Muscle layer of duodenum (tissue), 2 donors: ENCODE measurements around the gene MICALL2.

Experiments
- H3K27ac ChIP-seq: one replicate; pipeline ENCODE4 v1.7.0; 2013; ENCODE audit warnings: mild to moderate bottlenecking, low read length
- H3K27me3 ChIP-seq: one replicate; pipeline ENCODE4 v1.7.0; 2013; ENCODE audit warnings: low read depth, mild to moderate bottlenecking, control low read depth, low read length
- H3K36me3 ChIP-seq, 2 donors: one replicate each; pipeline ENCODE4 v1.7.0; 2013; ENCODE audit warnings: low read length in 2 of 2, control low read depth in 1 of 2, mild to moderate bottlenecking in 1 of 2; ENCODE audit not compliant: insufficient read depth in 2 of 2, control insufficient read depth in 1 of 2
- H3K4me1 ChIP-seq, 2 donors: one replicate each; pipeline ENCODE4 v1.7.0; 2013; ENCODE audit warnings: low read length in 2 of 2, mild to moderate bottlenecking in 2 of 2, control low read depth in 1 of 2, moderate library complexity in 1 of 2; ENCODE audit not compliant: insufficient read depth in 2 of 2, control insufficient read depth in 1 of 2
- H3K4me3 ChIP-seq, 2 donors: one replicate each; pipeline ENCODE4 v1.7.0; 2013; ENCODE audit warnings: low read length in 2 of 2, low read depth in 1 of 2, mild to moderate bottlenecking in 1 of 2
- H3K9me3 ChIP-seq, 2 donors: one replicate each; pipeline ENCODE4 v1.7.0; 2013; ENCODE audit warnings: low read length in 2 of 2, control low read depth in 1 of 2, mild to moderate bottlenecking in 1 of 2; ENCODE audit not compliant: control insufficient read depth in 1 of 2
- donor health status: healthy.

The MICALL2 gene

DNA sequence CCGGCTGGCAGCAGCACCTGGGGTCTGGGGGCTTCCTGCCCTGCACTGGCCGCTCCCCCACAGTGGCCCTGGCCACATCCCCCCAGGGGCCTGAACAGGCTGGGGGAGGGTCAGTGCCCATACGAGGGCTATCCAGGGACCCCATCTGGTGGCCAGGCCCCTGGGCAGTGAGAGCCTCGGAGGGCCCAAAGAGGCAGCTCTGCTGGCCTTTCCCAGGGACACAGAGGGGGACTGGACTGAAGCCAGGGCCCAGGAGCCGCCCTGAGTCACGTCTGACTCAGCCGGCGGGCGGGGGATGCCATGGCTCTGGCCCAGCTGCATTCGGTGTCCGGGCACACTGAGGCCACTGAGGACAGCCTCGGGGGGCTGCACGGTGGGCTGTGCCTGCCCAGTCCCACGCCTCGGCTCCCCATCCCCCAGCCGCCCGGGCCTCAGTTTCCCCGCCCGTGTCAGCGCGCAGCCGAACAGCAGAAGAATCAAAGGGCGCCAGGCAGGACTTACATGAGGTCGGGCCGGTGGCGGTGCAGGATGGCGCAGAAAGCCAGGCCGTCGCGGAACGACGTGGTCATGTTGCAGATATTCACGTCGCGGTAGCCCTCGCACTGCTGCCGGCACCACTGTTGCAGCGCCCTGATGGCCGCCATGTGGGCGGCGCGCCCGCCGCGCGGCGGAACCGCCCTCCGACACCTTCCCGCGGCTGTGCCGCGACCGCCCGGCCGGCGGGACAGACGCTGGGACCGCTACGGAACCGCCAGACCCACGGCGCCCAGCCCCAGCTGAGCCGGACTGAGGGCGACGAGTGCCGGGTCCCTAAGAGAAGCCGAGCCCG is at the start of gene MICALL2:
Gene MICALL2 (minus strand): TSS at position 788 of the 829 bp plus-strand sequence. CDS start 144 bp downstream, at position 644.
- Histone ChIP-seq H3K4me1 (peaks cover 23 to 63% of the 10 kb centered on the region in 2 donors), H3K27ac (peak within 1 kb of the TSS; percentile 80), H3K9me3 (no peaks in the 10 kb centered on the region), H3K4me3 (peak within 1 kb of the TSS; percentile 74 to 90), H3K36me3 (no peaks in the 10 kb centered on the region), H3K27me3 (no peaks in the 10 kb centered on the region)

DNA sequence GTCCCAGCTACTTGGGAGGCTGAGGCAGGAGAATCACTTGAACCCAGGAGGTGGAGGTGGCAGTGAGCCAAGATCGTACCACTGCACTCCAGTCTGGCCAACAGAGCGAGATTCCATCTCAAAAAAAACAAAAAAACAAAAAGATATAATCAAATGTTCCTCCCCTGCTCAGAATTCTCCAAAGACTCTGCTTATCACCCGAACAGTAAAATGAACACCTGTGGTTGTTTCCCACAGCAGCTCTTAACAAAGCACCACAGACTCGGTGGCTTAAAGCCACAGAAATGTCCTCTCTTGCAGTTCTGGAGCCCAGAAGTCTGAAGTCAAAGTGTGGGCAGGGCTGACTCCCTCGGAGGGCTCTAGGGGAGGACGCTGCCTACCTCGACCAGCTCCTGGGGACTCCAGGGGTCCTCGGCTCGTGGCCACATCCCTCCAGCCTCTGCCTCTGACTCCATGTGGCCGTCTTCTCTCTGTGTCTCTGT is 49.0 kb upstream of the MICALL2 start:
- H3K9me3 ChIP-seq: no peaks in the 10 kb centered on the region
- H3K4me1 ChIP-seq: peaks cover 2 to 7% of the 10 kb centered on the region in 2 donors
- H3K27me3 ChIP-seq: no peaks in the 10 kb centered on the region
- no peak overlapping the region for H3K27ac ChIP-seq
- no peaks in the 10 kb centered on the region for H3K36me3 ChIP-seq
- no peak overlapping the region for H3K4me3 ChIP-seq

- Histone ChIP-seq H3K4me1 (peaks cover 6 to 23% of the 10 kb centered on the region in 2 donors), H3K36me3 (peaks cover 5 to 16% of the 10 kb centered on the region in 2 donors), H3K9me3 (no peaks in the 10 kb centered on the region), H3K27ac (no peak overlapping the region), H3K4me3 (no peak overlapping the region), H3K27me3 (no peaks in the 10 kb centered on the region)
Observed at GRCh38 chr7:1505731-1506550, 46.7 kb upstream of the MICALL2 start.

- H3K27me3 ChIP-seq: no peaks in the 10 kb centered on the region
Observed at GRCh38 chr7:1503816-1504775, 44.8 kb upstream of the MICALL2 start, which contains the start of gene INTS1. INTS1 (minus strand) TSS chr7:1504389; CDS start chr7:1503960, 429 bp downstream.

DNA sequence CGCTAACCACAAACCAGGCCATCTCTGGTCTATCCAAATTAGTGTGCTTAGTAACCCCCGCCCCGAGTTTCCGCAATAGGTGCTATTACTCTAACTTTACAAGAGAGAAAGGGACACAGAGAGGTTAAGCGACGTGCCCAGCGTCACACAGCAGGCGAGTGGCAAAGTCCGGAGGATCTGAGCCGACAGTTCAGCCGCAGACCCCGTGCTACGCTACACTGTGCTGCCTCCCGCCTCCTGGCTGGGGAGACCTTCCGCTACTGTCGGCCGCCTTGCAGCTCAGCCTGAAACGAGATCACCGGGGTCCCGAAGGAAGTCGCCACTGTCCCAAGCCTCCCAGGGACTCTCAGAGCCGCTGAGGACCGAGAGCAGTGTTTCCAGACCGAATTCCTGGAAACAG is 44.1 kb upstream of the MICALL2 start:
- H3K4me1 ChIP-seq: peaks cover 6 to 23% of the 10 kb centered on the region in 2 donors
- peak overlapping the region; percentile 81 to 100 for H3K4me3 ChIP-seq
- H3K27ac ChIP-seq: no peak overlapping the region
- H3K27me3 ChIP-seq: no peaks in the 10 kb centered on the region
- H3K36me3 ChIP-seq: peaks cover 5 to 36% of the 10 kb centered on the region in 2 donors
- no peaks in the 10 kb centered on the region for H3K9me3 ChIP-seq

More at GRCh38 chr7:1503816-1504775, 44.8 kb upstream of the MICALL2 start, which contains the start of gene INTS1:
- Histone ChIP-seq H3K27ac (no peak within 1 kb of the TSS), H3K4me1 (peaks cover 6 to 23% of the 10 kb centered on the region in 2 donors), H3K4me3 (peak within 1 kb of the TSS; percentile 81 to 100), H3K36me3 (peaks cover 5 to 33% of the 10 kb centered on the region in 2 donors), H3K9me3 (no peaks in the 10 kb centered on the region)

GRCh38 chr7:1502845-1503244 is 43.6 kb upstream of the MICALL2 start:
- Histone ChIP-seq H3K4me3 (peak overlapping the region; percentile 81 to 100), H3K27ac (no peak overlapping the region), H3K36me3 (peaks cover 8 to 41% of the 10 kb centered on the region in 2 donors), H3K27me3 (no peaks in the 10 kb centered on the region), H3K9me3 (no peaks in the 10 kb centered on the region), H3K4me1 (peaks cover 6 to 23% of the 10 kb centered on the region in 2 donors)

DNA sequence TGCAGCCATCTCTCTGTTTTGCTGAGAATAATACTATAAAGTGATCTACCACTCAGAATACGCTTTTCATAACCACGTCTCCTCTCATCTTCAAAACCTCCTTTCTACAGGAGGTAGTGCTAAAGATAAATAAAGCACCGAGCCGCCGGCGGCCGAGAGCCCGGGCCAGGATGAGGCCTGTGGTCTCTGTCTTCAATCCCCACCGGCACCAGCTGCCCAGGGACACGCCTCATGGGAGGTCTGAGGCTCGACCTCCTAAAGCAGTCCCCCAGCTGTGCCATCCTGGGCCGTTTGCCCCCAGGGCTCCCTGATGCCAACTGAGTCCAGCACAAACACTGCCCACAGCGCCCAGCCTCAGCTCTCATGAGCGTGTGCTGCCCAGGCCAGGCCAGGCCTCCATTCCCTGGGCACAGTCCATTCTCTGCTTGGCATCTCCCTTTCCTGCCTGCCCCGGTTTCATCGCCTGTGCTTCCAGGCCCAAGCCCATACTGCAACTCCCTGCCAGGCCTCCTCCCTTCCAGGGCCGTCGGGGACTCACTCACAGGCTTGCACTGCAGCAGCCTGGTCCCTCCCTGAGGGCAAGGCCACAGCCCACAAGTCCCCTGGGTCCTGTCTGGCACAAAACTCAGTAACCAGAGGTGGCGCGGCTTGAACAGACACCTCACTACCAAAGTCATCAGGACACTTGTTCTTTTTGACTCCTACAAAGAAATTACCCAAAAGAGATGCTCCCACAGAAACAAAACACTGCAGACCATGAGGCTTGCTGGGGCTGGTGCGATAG is 42.4 kb upstream of the MICALL2 start:
- Histone ChIP-seq H3K4me3 (no peak overlapping the region), H3K36me3 (peaks cover 10 to 53% of the 10 kb centered on the region in 2 donors), H3K27ac (no peak overlapping the region), H3K9me3 (no peaks in the 10 kb centered on the region), H3K27me3 (no peaks in the 10 kb centered on the region), H3K4me1 (peaks cover 6 to 23% of the 10 kb centered on the region in 2 donors)

GRCh38 chr7:1500064-1500807 is 41.0 kb upstream of the MICALL2 start:
- no peaks in the 10 kb centered on the region for H3K27me3 ChIP-seq
- H3K27ac ChIP-seq: no peak overlapping the region
- H3K9me3 ChIP-seq: no peaks in the 10 kb centered on the region
- peaks cover 6 to 23% of the 10 kb centered on the region in 2 donors for H3K4me1 ChIP-seq
- no peak overlapping the region for H3K4me3 ChIP-seq
- H3K36me3 ChIP-seq: peaks cover 10 to 66% of the 10 kb centered on the region in 2 donors

- Histone ChIP-seq H3K27me3 (no peaks in the 10 kb centered on the region), H3K4me3 (no peak overlapping the region), H3K27ac (no peak overlapping the region), H3K9me3 (no peaks in the 10 kb centered on the region), H3K36me3 (peaks cover 10 to 74% of the 10 kb centered on the region in 2 donors), H3K4me1 (peaks cover 6 to 23% of the 10 kb centered on the region in 2 donors)
Observed at GRCh38 chr7:1499367-1500029, 40.2 kb upstream of the MICALL2 start.
